Measurements from ENCODE around the gene RELL2.

DNA sequence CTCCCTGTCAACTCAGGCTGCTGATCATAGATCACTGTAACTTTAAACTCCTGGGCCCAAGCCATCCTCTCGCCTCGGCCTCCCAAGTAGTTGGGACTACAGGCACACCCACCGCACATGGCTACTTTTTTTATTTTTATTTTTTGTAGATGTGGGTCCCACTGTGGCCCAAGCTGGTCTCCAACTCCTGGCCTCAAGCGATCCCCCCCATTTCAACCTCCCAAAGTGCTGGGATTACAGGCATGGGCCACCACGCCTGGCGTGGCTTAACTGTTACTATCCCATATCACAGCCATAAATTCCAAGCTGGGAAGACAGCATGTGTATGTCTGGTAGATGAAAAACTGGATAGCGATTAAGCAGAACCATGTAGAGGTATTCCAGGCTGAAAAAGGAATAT lies 1.2 kb upstream of the RELL2 start:
- TF ChIP-seq, protein P1, sequence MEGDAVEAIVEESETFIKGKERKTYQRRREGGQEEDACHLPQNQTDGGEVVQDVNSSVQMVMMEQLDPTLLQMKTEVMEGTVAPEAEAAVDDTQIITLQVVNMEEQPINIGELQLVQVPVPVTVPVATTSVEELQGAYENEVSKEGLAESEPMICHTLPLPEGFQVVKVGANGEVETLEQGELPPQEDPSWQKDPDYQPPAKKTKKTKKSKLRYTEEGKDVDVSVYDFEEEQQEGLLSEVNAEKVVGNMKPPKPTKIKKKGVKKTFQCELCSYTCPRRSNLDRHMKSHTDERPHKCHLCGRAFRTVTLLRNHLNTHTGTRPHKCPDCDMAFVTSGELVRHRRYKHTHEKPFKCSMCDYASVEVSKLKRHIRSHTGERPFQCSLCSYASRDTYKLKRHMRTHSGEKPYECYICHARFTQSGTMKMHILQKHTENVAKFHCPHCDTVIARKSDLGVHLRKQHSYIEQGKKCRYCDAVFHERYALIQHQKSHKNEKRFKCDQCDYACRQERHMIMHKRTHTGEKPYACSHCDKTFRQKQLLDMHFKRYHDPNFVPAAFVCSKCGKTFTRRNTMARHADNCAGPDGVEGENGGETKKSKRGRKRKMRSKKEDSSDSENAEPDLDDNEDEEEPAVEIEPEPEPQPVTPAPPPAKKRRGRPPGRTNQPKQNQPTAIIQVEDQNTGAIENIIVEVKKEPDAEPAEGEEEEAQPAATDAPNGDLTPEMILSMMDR (IDR thresholded peaks at IDR 0.05; ENCODE audit: low read depth, low read length, poor library complexity, severe bottlenecking) = no peak
- TF ChIP-seq EZH2phosphoT487 (IDR thresholded peaks at IDR 0.05; ENCODE audit: borderline replicate concordance, low read length) = no peak

All from DOHH2 (cell line).